HCT116 (cell line): Measurements from ENCODE around the gene KCNE1. TPM values are rescaled to one million over a fixed set of nuclear protein-coding genes. Genes with fewer than 3 reads are reported as not detected.

ENCODE experiments used
- ATAC-seq: fragments of 200-7000 bp; cut with Tn5 transposase; 2 replicates; pipeline ENCODE4 v1.9.1; 2020; ENCODE audit warnings: mild to moderate bottlenecking, moderate library complexity
- BruUV-seq: library from RNA; stranded (reverse); fragments of 400-500 nt; replicated peaks from 2 replicates; lab custom pipeline; 2021; lab: Mats Ljungman, UMichigan
- CTCF ChIA-PET: fragments of 300-600 bp; sonication (Branson Sonifier 250); formaldehyde crosslinking; loops from one replicate; lab custom pipeline; 2021; ENCODE audit warnings: antibody characterized with exemption; lab: Charles Lee
- POLR2A ChIA-PET: fragments of 300-600, 350-600 bp; sonication (Branson Sonifier 250); formaldehyde crosslinking; loops from one replicate; lab custom pipeline; 2021; ENCODE audit warnings: antibody characterized with exemption; lab: Charles Lee
- RAD21 ChIA-PET, 2 experiments: fragments of 300-600 bp; sonication (Branson Sonifier 250); formaldehyde crosslinking; loops; one replicate each; lab custom pipeline; 2023; ENCODE audit warnings: low total read pairs in 2 of 2; ENCODE audit not compliant: uncharacterized antibody in 2 of 2, unreplicated experiment in 2 of 2, low non-redundant PET in 1 of 2; lab: Charles Lee
- DNase-seq: peaks from one replicate; pipeline ENCODE4 v3.0.0-alpha.2; 2010; ENCODE audit warnings: low read depth, low spot score
- H2AFZ ChIP-seq: fragments of 200-600 bp; shearing (Covaris generic), sonication (generic); 2 replicates; pipeline ENCODE4 v1.6.1; 2017; ENCODE audit warnings: low read depth, mixed run types, mixed read lengths, antibody characterized with exemption, low read length; ENCODE audit not compliant: poor library complexity, severe bottlenecking
- H3K27ac ChIP-seq: 2 replicates; pipeline ENCODE4 v1.5.1; 2012; ENCODE audit warnings: low read depth, low read length
- H3K27me3 ChIP-seq: fragments of 200-600 bp; sonication (generic); 2 replicates; pipeline ENCODE4 v1.6.1; 2016; ENCODE audit warnings: mixed run types, low read length, mixed read lengths; ENCODE audit not compliant: insufficient read depth
- H3K36me3 ChIP-seq, 2 experiments: fragments of 200-500 bp in 1 of 2; fragments of 200-600 bp in 1 of 2; sonication (Bioruptor generic) in 1 of 2; sonication (generic) in 1 of 2; 2 replicates each; pipeline versions ENCODE4 v1.5.1 to v1.6.1; 2014 to 2016; ENCODE audit warnings: low read length in 2 of 2, inconsistent platforms in 1 of 2, mixed read lengths in 1 of 2, mixed run types in 1 of 2; ENCODE audit not compliant: insufficient read depth in 2 of 2, control insufficient read depth in 1 of 2
- H3K4me1 ChIP-seq, 2 experiments: fragments of 200-600 bp in 1 of 2; sonication (generic) in 1 of 2; 2 replicates each; pipeline versions ENCODE4 v1.5.1 to v1.6.1; 2012 to 2017; ENCODE audit warnings: low read length in 2 of 2, inconsistent platforms in 1 of 2, mild to moderate bottlenecking in 1 of 2, mixed read lengths in 1 of 2, mixed run types in 1 of 2, moderate library complexity in 1 of 2; ENCODE audit not compliant: insufficient read depth in 2 of 2, control insufficient read depth in 1 of 2
- H3K4me2 ChIP-seq: fragments of 200-600 bp; sonication (generic); 2 replicates; pipeline ENCODE4 v1.6.1; 2017; ENCODE audit warnings: mixed run types, low read length, mixed read lengths
- H3K4me3 ChIP-seq, 2 experiments: fragments of 200-600 bp in 1 of 2; sonication (generic) in 1 of 2; replicated peaks in 1 of 2; 2 replicates each; pipeline ENCODE4 v1.5.1; 2011 to 2016; ENCODE audit warnings: low read length in 2 of 2, control low read depth in 1 of 2, low read depth in 1 of 2, mild to moderate bottlenecking in 1 of 2, mixed read lengths in 1 of 2, mixed run types in 1 of 2
- H3K79me2 ChIP-seq: fragments of 200-600 bp; sonication (generic); 2 replicates; pipeline ENCODE4 v1.6.1; 2017; ENCODE audit warnings: mild to moderate bottlenecking, mixed run types, low read length, moderate library complexity, mixed read lengths; ENCODE audit not compliant: insufficient read depth
- H3K9ac ChIP-seq: fragments of 200-600 bp; sonication (generic); 2 replicates; pipeline ENCODE4 v1.6.1; 2016; ENCODE audit warnings: low read length, mixed read lengths
- H3K9me2 ChIP-seq: fragments of 200-600 bp; sonication (generic), shearing (Covaris generic); 2 replicates; pipeline ENCODE4 v1.6.1; 2017; ENCODE audit warnings: mixed run types, mild to moderate bottlenecking, moderate library complexity; ENCODE audit not compliant: insufficient read depth
- H3K9me3 ChIP-seq, 2 experiments: fragments of 200-500 bp in 1 of 2; fragments of 200-600 bp in 1 of 2; sonication (Bioruptor generic) in 1 of 2; sonication (generic) in 1 of 2; 2 replicates each; pipeline ENCODE4 v1.6.1; 2014 to 2017; ENCODE audit warnings: low read length in 2 of 2, mixed read lengths in 2 of 2, inconsistent platforms in 1 of 2, low read depth in 1 of 2, mild to moderate bottlenecking in 1 of 2, mixed run types in 1 of 2, moderate library complexity in 1 of 2; ENCODE audit not compliant: control insufficient read depth in 1 of 2, insufficient read depth in 1 of 2
- H4K20me1 ChIP-seq: fragments of 200-600 bp; sonication (generic), shearing (Covaris generic); 2 replicates; pipeline ENCODE4 v1.6.1; 2017; ENCODE audit warnings: mixed run types, mild to moderate bottlenecking, moderate library complexity; ENCODE audit not compliant: insufficient read depth
- ATF3 ChIP-seq: IDR thresholded peaks from 2 replicates; pipeline ENCODE4 v1.6.1; 2012
- CEBPB ChIP-seq: IDR thresholded peaks from 2 replicates; pipeline ENCODE4 v1.6.1; 2012; ENCODE audit warnings: low read depth
- ELF1 ChIP-seq: IDR thresholded peaks from 2 replicates; pipeline ENCODE4 v1.6.1; 2012; ENCODE audit warnings: low read depth, borderline replicate concordance
- EZH2 ChIP-seq: fragments of 200-600 bp; sonication (generic); IDR thresholded peaks from 2 replicates; pipeline ENCODE4 v1.6.1; 2017; ENCODE audit warnings: antibody characterized with exemption, mixed run types
- EZH2phosphoT487 ChIP-seq: fragments of 200-600 bp; IDR thresholded peaks from 2 replicates; pipeline ENCODE4 v1.6.1; 2018; ENCODE audit warnings: antibody characterized with exemption, borderline replicate concordance
- JUND ChIP-seq: IDR thresholded peaks from 2 replicates; pipeline ENCODE4 v1.6.1; 2012
- MAX ChIP-seq: IDR thresholded peaks from 2 replicates; pipeline ENCODE4 v1.6.1; 2012
- POLR2A ChIP-seq: IDR thresholded peaks from 2 replicates; pipeline ENCODE4 v1.7.0; 2011; ENCODE audit warnings: borderline replicate concordance; ENCODE audit not compliant: insufficient read depth, insufficient read length; ENCODE audit errors: extremely low read depth
- POLR2AphosphoS5 ChIP-seq: IDR thresholded peaks from 2 replicates; pipeline ENCODE4 v1.6.1; 2011; ENCODE audit warnings: mild to moderate bottlenecking, low read depth, low read length, moderate library complexity
- RAD21 ChIP-seq: IDR thresholded peaks from 2 replicates; pipeline ENCODE4 v1.6.1; 2012; ENCODE audit warnings: low read depth, mild to moderate bottlenecking
- SIN3A ChIP-seq: IDR thresholded peaks from 2 replicates; pipeline ENCODE4 v1.6.1; 2012; ENCODE audit warnings: low read depth
- SP1 ChIP-seq: IDR thresholded peaks from 2 replicates; pipeline ENCODE4 v1.6.1; 2012; ENCODE audit warnings: low read depth
- TCF7L2 ChIP-seq: IDR thresholded peaks from 2 replicates; pipeline ENCODE4 v1.7.0; 2011; ENCODE audit warnings: borderline replicate concordance, inconsistent platforms; ENCODE audit not compliant: insufficient read depth, insufficient read length; ENCODE audit errors: extremely low read depth
- ZNF274 ChIP-seq: fragments of 200-500 bp; sonication (Bioruptor generic); IDR thresholded peaks from 2 replicates; pipeline ENCODE4 v1.6.1; 2014; ENCODE audit warnings: mild to moderate bottlenecking, low read depth, low read length, inconsistent platforms
- intact Hi-C: fragments of 100-400 bp; cut with micrococcal nuclease; formaldehyde crosslinking; loops from 2 replicates; pipeline ENCODE4 v1.10.0; 2022
- total RNA-seq: library from RNA; stranded (reverse); gene quantifications from one replicate; pipeline ENCODE4 v1.2.1, GENCODE V29; 2021; ENCODE audit not compliant: unreplicated experiment

Gene KCNE1
- total RNA-seq, 1 experiment from 2014 or later = not detected

GRCh38 chr21:34533938-34534337, 21.9 kb upstream of the KCNE1 start:
- ChIA-PET RAD21 (no interaction called here), POLR2A (no interaction called here)

GRCh38 chr21:34531399-34531798, 19.4 kb upstream of the KCNE1 start:
- BruUV-seq = no TSS peak
- ChIA-PET CTCF (no interaction called here), RAD21 (no interaction called here)
- TF ChIP-seq EZH2 (no peak), ZNF274 (no peak), CEBPB (no peak), MAX (no peak), TCF7L2 (no peak), POLR2A (no peak)
- TF ChIP-seq, all 23 proteins: peak for 0
- Histone ChIP-seq H3K9ac (no peak overlapping the region), H3K79me2 (no peaks in the 10 kb centered on the region), H3K27ac (no peak overlapping the region), H3K9me2 (no peaks in the 10 kb centered on the region), H3K27me3 (no peaks in the 10 kb centered on the region), H4K20me1 (no peaks in the 10 kb centered on the region), H3K36me3 (no peaks in the 10 kb centered on the region), H2AFZ (no peak overlapping the region), H3K4me3 (no peak overlapping the region), H3K4me1 (peaks cover 7 to 14% of the 10 kb centered on the region in 2 experiments), H3K9me3 (no peaks in the 10 kb centered on the region), H3K4me2 (no peak overlapping the region)
- ATAC-seq (no peak), DNase-seq (no peak)
- intact Hi-C loops = no loop called here
- POLR2A ChIA-PET = no interaction called here

More at GRCh38 chr21:34533938-34534337, 21.9 kb upstream of the KCNE1 start:
- H3K9ac ChIP-seq = no peak overlapping the region
- H4K20me1 ChIP-seq = no peaks in the 10 kb centered on the region
- H3K4me2 ChIP-seq = no peak overlapping the region
- H3K27ac ChIP-seq = no peak overlapping the region
- H3K9me3 ChIP-seq = no peaks in the 10 kb centered on the region
- H2AFZ ChIP-seq = no peak overlapping the region
- ATAC-seq (no peak), DNase-seq (no peak)
- CTCF ChIA-PET = interaction anchor here (0.9 kb wide), 1 partner anchor 10 kb away, joined by 3 read pairs; no protein-coding TSS in a partner anchor
- H3K36me3 ChIP-seq = no peaks in the 10 kb centered on the region
- H3K4me3 ChIP-seq = no peak overlapping the region
- H3K4me1 ChIP-seq = peaks cover 0 to 16% of the 10 kb centered on the region in 2 experiments; a peak in 2 of 4 replicates
- intact Hi-C loops = no loop called here
- no peaks in the 10 kb centered on the region for H3K79me2 ChIP-seq
- H3K9me2 ChIP-seq = no peaks in the 10 kb centered on the region
- no peak for TF ChIP-seq ELF1
- no peak for TF ChIP-seq JUND
- TF ChIP-seq SIN3A = no peak
- TF ChIP-seq ATF3 = no peak
- no peak for TF ChIP-seq POLR2AphosphoS5
- TF ChIP-seq SP1 = no peak
- TF ChIP-seq MAX = no peak
- TF ChIP-seq RAD21 = no peak
- no peak for TF ChIP-seq EZH2phosphoT487
- no peaks in the 10 kb centered on the region for H3K27me3 ChIP-seq
- BruUV-seq = no TSS peak
